GM21390 (cell line): ENCODE results near the gene ALKBH3.

ENCODE experiments used
- ATAC-seq: cut with Tn5 transposase; IDR thresholded peaks from one replicate; pipeline ENCODE4 v1.9.1; 2021; ENCODE audit not compliant: unreplicated experiment

The ALKBH3 gene

DNA sequence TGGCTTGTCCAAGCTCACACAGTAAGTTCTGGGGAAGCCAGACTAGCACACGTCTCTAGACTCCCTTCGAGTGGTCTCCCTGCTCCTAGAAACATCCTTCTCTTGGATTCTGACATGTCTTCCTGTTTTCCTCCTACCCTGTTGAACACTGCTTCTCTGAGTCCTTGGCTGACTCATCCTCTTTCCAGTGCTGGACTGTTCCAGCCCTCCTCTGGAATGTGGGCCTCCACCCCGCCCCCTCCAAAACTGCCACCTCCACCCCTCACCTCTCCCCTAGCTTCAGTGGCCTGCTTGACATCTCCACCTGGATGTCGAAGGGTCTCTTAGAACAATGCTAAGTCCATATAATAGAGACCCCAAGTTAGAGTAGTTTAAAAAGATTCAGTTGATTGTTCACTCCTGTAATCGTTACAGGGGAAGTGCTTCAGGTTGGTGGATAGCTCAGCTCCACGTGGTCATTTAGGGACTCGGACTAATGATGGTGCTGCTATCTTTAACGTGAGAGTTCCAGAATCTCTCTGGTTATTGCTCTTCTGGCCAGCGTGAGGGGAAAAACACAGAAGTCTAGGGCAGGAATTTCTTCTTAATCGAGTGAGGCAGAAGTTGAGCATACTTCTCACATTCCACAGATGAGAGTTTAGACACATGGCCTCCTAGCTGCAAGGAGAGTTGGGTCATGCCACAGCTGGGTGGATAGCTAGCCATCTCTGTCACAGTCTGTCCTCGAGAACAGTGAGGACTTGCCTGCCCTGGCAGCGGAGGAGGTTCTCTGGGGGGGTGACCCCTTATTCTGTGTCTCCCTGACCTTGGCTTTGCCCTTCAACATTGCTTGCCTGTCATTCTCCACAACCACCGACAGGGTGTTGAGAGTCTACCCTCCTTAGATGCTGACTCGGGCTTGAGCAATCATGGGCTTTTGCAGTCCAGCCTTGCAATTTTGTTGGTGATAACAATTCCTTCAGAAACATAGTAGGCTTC, 57.1 kb downstream of the ALKBH3 start:
- ATAC-seq, result no peak

DNA sequence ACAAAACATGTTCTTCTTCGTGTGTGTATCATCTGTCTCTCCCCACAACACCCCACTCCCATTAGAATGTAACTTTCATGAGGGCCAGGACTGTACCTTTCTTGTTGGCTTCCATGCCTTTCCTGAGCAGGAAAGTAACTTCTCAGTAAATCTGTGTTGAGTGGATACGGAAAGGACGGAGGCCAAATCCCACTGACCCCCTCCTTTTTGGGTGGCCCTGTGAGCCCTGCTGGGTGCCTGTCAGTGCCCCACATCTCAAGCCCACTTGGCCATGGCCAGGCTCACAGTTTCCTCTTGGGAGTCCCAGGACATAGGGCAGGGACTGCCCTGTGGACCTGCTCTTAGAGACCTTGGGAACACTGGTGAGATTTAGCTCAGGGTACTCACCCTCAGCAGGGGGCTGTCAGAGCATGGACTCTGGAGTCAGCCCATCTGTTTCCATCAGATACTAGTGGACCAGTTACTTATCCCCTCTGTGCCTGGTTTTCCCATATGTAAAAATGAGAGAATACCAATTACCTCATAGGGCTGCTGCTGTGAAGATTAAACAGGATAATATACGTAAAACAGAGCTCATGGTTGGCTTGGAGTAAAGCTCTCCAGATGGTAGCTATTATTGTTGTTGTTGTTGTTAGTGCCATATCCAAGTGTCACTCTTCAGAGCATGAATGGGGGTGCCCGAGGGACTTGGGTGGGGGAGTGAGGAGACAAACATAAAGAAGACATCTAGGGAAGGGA, 60.8 kb downstream of the ALKBH3 start:
- no peak for ATAC-seq

DNA sequence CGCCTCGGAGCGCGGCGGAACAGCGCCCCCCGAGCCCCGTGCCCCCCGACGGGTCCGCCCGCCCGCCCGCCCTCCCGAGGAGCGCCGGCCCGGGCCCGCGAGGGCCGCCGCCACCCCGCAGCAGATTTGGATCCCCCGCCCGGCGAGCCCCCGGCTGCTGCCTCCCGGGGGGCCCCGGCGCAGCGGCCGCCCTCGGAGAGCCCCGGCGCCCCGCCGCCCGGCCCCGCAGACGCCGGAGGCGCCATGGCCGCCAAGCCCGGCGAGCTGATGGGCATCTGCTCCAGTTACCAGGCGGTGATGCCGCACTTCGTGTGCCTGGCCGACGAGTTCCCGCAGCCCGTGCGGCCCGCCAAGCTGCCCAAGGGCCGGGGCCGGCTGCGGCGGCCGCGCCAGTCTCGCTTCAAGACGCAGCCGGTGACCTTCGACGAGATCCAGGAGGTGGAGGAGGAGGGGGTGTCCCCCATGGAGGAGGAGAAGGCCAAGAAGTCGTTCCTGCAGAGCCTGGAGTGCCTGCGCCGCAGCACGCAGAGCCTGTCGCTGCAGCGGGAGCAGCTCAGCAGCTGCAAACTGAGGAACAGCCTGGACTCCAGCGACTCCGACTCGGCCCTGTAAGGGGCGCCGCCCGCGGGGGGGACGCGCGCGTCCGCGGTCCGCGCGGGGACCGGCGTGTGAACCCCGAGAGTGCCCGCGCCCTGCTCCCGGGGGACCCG, 62.2 kb downstream of the ALKBH3 start:
- no peak for ATAC-seq

GRCh38 chr11:43943372-43943930, 62.8 kb downstream of the ALKBH3 start:
- ATAC-seq, result no peak

DNA sequence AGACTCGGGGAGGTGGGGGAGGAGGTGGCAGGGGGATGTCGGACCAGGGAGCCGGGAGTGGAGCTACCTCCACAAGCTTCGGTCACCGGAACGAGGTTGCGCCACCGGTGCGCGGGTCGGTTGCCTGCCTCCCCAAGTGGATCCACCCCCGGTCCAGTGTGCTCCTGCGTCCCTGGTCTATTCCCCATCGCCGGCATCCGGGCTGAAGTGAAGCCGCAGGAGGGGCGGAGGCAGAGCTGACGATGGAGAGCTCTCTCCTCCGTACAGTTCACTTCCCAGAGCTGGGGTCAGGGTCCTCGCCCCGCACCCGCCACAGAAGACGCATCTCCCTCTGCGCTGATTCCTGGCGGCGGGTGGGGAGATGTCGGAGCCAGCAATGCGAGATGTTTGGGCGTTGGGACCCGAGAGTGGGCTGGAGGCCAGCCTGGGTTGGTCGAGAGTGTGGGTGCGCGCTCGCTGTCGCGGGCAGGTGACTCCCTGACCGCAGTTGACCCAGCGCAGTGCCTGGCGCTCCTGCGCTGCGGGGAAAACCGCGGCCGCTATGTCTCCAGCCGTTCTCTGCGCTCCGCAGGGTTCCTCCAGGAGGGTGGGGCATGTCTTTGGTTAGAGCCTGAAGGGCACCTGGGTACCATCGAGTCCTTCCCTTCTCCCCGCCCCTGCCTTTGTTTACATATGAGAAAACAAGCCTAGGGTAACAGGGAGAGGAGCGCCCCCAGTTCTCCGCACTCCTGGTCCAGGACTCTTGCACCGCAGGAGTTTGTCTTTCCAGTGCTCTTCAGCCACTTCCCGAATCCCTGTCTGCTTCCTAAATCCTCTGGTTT, 63.5 kb downstream of the ALKBH3 start:
- no peak for ATAC-seq

GRCh38 chr11:43944761-43945311, 64.2 kb downstream of the ALKBH3 start:
- ATAC-seq, result peak; percentile 53

- ATAC-seq, result no peak
These were observed 66.4 kb downstream of the ALKBH3 start for GRCh38 chr11:43947003-43947500.

GRCh38 chr11:43947815-43948214, 67.2 kb downstream of the ALKBH3 start:
- no peak for ATAC-seq

DNA sequence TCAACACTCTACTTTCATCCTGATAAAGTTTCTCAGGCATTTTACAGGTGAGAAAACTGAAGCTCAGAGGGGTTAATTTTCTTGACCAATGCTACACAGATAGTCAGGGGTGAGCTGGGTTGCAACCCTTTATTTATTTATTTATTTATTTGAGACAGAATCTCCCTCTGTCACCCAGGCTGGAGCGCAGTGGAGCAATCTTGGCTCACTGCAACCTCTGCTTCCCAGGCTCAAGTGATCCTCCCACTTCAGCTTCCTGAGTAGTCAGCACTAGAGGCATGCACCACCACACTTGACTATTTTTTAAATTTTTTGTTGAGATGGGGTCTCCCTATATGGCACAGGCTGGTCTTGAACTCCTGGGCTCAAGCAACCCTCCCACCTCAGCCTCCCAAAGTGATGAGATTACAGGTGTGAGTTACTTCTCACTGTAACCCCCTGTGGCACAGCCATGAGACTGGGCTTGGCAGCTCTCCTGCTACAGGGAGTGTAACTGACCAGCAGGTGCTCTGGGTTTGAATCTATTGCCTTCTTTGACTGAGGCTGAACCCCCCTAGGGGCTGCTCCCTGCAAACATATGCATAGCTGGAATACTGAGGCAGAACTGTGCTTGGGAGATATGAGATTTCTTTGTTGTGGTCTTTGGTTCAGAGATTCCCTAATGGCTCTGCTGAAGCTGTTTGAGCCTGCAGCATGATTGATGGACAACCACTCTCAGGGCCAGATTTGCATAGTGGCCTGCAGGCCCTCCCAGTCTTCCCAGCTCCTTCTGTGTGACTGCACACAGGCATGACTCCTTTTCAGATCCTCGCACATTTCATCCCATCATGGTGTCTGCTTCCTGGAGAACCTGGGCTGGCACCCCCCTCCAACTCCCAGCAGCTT, 68.0 kb downstream of the ALKBH3 start:
- ATAC-seq, result no peak

DNA sequence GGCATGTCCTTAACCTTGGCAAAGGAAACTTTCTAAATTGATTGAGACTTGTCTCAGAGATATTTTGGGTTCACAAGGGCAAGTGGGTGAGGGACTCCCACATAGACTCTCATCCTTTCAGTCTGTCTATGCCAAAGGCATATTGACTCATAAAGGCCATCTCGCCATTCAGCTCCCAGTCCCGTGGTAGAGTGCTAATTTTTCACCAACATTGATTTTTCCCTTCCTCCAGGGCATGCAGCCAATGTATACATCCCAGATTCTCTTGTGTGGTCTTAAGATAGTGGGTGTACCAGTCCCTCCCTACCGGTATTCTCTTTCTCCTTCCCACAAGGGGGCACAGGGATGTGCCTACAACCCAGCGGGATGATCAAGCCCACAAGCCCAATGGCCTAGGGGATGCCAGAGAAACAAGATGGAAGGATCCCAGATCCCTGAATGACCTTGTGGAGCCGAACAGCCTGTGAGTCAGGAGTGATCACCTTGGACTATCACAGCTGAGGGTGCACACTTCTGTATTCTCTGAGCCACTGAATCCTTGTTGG, 69.8 kb downstream of the ALKBH3 start:
- ATAC-seq, result no peak

DNA sequence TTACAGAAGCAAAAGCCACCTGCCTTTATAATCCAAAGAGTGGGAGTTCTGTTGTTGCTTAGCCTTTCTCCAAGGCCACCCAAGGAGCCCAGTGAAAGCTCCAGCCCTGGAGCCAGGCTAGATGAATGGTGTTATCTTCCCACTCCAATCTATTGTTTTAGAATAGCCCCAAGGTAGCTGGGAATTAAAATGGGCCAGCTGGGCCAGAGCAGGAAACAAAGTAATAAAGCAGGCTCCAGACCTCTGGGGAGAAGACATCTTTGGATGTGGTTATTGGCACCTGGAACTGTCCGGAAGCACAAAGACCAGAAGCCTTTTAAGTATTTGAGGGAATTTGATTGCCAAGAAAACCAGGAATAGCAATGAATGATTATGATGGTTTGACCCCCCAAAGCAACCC, 70.6 kb downstream of the ALKBH3 start:
- ATAC-seq, result no peak

- no peak for ATAC-seq
These were observed 71.4 kb downstream of the ALKBH3 start for GRCh38 chr11:43952020-43952400.

GRCh38 chr11:43952401-43953342, 72.0 kb downstream of the ALKBH3 start:
- no peak for ATAC-seq

DNA sequence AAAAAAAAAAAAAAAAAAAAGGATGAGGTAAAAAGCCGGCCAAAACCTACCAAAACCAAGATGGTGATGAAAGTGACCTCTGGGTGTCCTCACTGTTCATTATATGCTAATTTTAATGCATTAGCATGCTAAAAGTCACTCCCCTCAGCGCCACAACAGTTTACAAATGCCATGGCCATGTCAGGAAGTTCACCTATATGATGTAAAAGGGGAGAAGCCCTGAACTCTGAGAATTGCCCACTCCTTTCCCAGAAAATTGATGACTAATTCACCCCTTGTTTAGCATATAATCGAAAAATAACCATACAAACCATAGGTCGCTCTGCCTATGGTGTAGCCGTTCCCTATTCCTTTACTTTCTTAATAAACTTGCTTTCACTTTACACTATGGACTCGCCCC, 72.9 kb downstream of the ALKBH3 start:
- ATAC-seq, result no peak

DNA sequence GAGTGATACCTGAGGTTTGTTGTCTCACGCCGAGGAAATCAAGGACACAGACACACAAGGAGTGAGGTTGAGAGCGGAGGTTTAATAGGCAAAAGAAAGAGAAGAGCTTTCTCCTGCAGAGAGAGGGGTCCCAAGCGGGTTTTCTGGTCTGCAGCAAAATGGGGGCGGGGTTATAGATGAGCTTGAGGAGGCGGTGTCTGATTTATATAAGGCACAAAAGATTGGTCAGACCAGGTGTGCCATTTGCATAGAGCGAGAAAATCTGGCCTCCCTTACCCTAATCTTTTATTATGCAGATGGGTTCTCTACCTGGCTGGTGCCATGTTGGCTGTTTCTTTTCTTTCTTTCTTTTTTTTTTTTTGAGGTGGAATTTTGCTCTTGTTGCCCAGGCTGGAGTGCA, 73.6 kb downstream of the ALKBH3 start:
- ATAC-seq, result no peak

DNA sequence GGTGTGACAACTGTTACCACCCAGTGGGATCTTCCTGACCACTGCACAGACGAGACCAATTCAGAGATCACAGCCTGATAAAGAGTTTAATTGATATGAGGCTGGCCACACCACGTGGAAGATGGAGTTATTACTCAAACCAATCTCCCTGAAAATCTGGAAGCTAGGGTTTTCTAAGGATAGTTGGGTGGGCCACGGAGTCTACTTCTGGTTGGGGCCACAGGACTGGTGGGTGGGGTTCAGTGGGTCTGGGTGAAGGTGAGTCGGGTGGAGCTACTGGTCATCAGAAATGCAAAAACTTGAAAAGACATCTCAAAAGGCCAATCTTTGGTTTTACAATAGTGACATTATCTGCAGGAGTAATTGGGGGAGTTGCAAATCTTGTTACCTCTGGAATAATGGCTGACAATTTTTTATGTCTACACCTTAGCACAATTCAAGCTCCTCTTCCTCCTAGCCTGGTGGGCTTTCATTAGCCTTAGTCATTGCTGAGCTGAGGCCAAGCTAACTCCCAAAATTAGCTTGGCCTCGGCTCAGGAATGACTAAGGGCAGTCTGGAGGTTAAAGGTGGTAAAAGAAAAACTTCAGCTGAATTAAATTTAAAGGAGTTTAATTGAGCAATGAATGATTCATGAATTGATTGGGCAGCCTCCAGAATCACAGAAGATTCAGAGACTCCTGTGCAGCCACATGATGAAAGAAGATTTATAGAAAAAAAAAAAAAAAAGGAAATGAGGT, 74.9 kb downstream of the ALKBH3 start:
- ATAC-seq, result no peak

- ATAC-seq, result no peak
These were observed 76.9 kb downstream of the ALKBH3 start for GRCh38 chr11:43957571-43957970.
